ENCODE results near the gene PRKAG3. TPM values are rescaled to one million over a fixed set of nuclear protein-coding genes. Genes with fewer than 3 reads are reported as not detected.

Gene PRKAG3
- total RNA-seq, 1 donor from 2014 or later = not detected

- H3K36me3 ChIP-seq (ENCODE audit: control insufficient read depth, insufficient read depth, low read length) = no peaks in the 10 kb centered on the region
- H3K4me3 ChIP-seq (ENCODE audit: low read depth, low read length) = no peak overlapping the region
- H3K27me3 ChIP-seq (ENCODE audit: control insufficient read depth, insufficient read depth, low read length) = peaks cover 79% of the 10 kb centered on the region
- no peak for DNase-seq (ENCODE audit: low read depth)
- no peak for TF ChIP-seq CTCF (IDR thresholded peaks at IDR 0.05; ENCODE audit: insufficient read depth, low read length, poor library complexity, severe bottlenecking)
Observed at GRCh38 chr2:218859988-218860831, 28.6 kb upstream of the PRKAG3 start.

- no peak within 1 kb of the TSS for H3K4me3 ChIP-seq (ENCODE audit: low read depth, low read length)
- no peak for TF ChIP-seq CTCF (IDR thresholded peaks at IDR 0.05; ENCODE audit: insufficient read depth, low read length, poor library complexity, severe bottlenecking)
- DNase-seq (ENCODE audit: low read depth) = no peak
Observed at GRCh38 chr2:218859556-218859987, 28.0 kb upstream of the PRKAG3 start, which contains the start of gene WNT6. WNT6 (plus strand) TSS chr2:218859805; CDS start chr2:218860038, 233 bp downstream.

GRCh38 chr2:218858671-218859555, 27.3 kb upstream of the PRKAG3 start:
- TF ChIP-seq CTCF (IDR thresholded peaks at IDR 0.05; ENCODE audit: insufficient read depth, low read length, poor library complexity, severe bottlenecking) = no peak
- Histone ChIP-seq H3K27me3 (ENCODE audit: control insufficient read depth, insufficient read depth, low read length) (peaks cover 73% of the 10 kb centered on the region), H3K4me3 (ENCODE audit: low read depth, low read length) (no peak overlapping the region), H3K36me3 (ENCODE audit: control insufficient read depth, insufficient read depth, low read length) (no peaks in the 10 kb centered on the region)
- DNase-seq (ENCODE audit: low read depth) = no peak

More at GRCh38 chr2:218859556-218859987, 28.0 kb upstream of the PRKAG3 start, which contains the start of gene WNT6:
- Histone ChIP-seq H3K36me3 (ENCODE audit: control insufficient read depth, insufficient read depth, low read length) (no peaks in the 10 kb centered on the region), H3K27me3 (ENCODE audit: control insufficient read depth, insufficient read depth, low read length) (peaks cover 74% of the 10 kb centered on the region)

- Histone ChIP-seq H3K4me3 (ENCODE audit: low read depth, low read length) (no peak overlapping the region), H3K27me3 (ENCODE audit: control insufficient read depth, insufficient read depth, low read length) (peaks cover 67% of the 10 kb centered on the region), H3K36me3 (ENCODE audit: control insufficient read depth, insufficient read depth, low read length) (no peaks in the 10 kb centered on the region)
- no peak for TF ChIP-seq CTCF (IDR thresholded peaks at IDR 0.05; ENCODE audit: insufficient read depth, low read length, poor library complexity, severe bottlenecking)
- DNase-seq (ENCODE audit: low read depth) = no peak
Observed at GRCh38 chr2:218858138-218858445, 26.5 kb upstream of the PRKAG3 start.

GRCh38 chr2:218857371-218858137, 26.0 kb upstream of the PRKAG3 start:
- no peak for TF ChIP-seq CTCF (IDR thresholded peaks at IDR 0.05; ENCODE audit: insufficient read depth, low read length, poor library complexity, severe bottlenecking)
- DNase-seq (ENCODE audit: low read depth) = no peak
- no peaks in the 10 kb centered on the region for H3K36me3 ChIP-seq (ENCODE audit: control insufficient read depth, insufficient read depth, low read length)
- peaks cover 62% of the 10 kb centered on the region for H3K27me3 ChIP-seq (ENCODE audit: control insufficient read depth, insufficient read depth, low read length)
- no peak overlapping the region for H3K4me3 ChIP-seq (ENCODE audit: low read depth, low read length)

All from kidney epithelial cell (primary cell).